HG02798 (cell line): ENCODE results near the gene NAIF1.
"Not testable (repeated sequence)": the region's sequence is repeated elsewhere in the genome, so short reads cannot be mapped to it uniquely, and the experiment has no call there.

ENCODE experiments used
- ATAC-seq: cut with Tn5 transposase; IDR thresholded peaks from one replicate; pipeline ENCODE4 v1.9.1; 2021; ENCODE audit warnings: mild to moderate bottlenecking; ENCODE audit not compliant: unreplicated experiment, poor library complexity

The NAIF1 gene

GRCh38 chr9:128062846-128063831 lies 4.0 kb downstream of the NAIF1 start:
- no peak for ATAC-seq

GRCh38 chr9:128062279-128062678 lies 4.8 kb downstream of the NAIF1 start:
- ATAC-seq, result no peak

GRCh38 chr9:128061275-128061960 lies 5.7 kb downstream of the NAIF1 start:
- ATAC-seq, result no peak

- ATAC-seq, result no peak
Observed at GRCh38 chr9:128059365-128059983, 7.6 kb downstream of the NAIF1 start.

- no peak for ATAC-seq
Observed at GRCh38 chr9:128057724-128058409, 9.3 kb downstream of the NAIF1 start.

GRCh38 chr9:128056887-128057723 lies 10.0 kb downstream of the NAIF1 start:
- ATAC-seq, result no peak

- ATAC-seq, result no peak
Observed at GRCh38 chr9:128056086-128056485, 11.0 kb downstream of the NAIF1 start.

- ATAC-seq, result no peak
Observed at GRCh38 chr9:128055344-128056040, 11.6 kb downstream of the NAIF1 start.

- ATAC-seq, result no peak
Observed at GRCh38 chr9:128054087-128054486, 13.0 kb downstream of the NAIF1 start.

GRCh38 chr9:128053560-128053959 lies 13.6 kb downstream of the NAIF1 start:
- ATAC-seq, result no peak

GRCh38 chr9:128051932-128052709 lies 15.0 kb downstream of the NAIF1 start:
- ATAC-seq, result no peak

- ATAC-seq, result no peak
Observed at GRCh38 chr9:128049843-128050242, 17.3 kb downstream of the NAIF1 start.

- no peak for ATAC-seq
Observed at GRCh38 chr9:128048663-128049062, 18.5 kb downstream of the NAIF1 start.

GRCh38 chr9:128047231-128047630 lies 19.9 kb downstream of the NAIF1 start:
- ATAC-seq, result no peak

GRCh38 chr9:128045831-128046230 lies 21.3 kb downstream of the NAIF1 start:
- no peak for ATAC-seq

GRCh38 chr9:128045409-128045808 lies 21.7 kb downstream of the NAIF1 start:
- ATAC-seq, result not testable (repeated sequence)

GRCh38 chr9:128043467-128043868 lies 23.7 kb downstream of the NAIF1 start:
- ATAC-seq, result no peak

- no peak for ATAC-seq
Observed at GRCh38 chr9:128042043-128042442, 25.1 kb downstream of the NAIF1 start.
